Uterus (tissue), 4 donors: Measurements from ENCODE around the gene ECI1. TPM values are rescaled to one million over a fixed set of nuclear protein-coding genes. Genes with fewer than 3 reads are reported as not detected.

ENCODE experiments used
- DNase-seq, 2 donors: peaks; one replicate each; pipeline ENCODE4 v3.0.0-alpha.2; 2019 to 2020
- H3K27ac ChIP-seq, 2 donors: fragments of 200-600 bp; sonication (generic); 1 replicate in 1 of 2; 2 replicates in 1 of 2; pipeline ENCODE4 v1.5.1; 2016 to 2018
- H3K27me3 ChIP-seq, 2 donors: fragments of 200-600 bp; sonication (generic); one replicate each; pipeline ENCODE4 v1.5.1; 2018 to 2019; ENCODE audit warnings: control low read depth in 1 of 2
- H3K36me3 ChIP-seq, 2 donors: fragments of 200-600 bp; sonication (generic); one replicate each; pipeline ENCODE4 v1.5.1; 2019; ENCODE audit warnings: control low read depth in 1 of 2
- H3K4me1 ChIP-seq, 2 donors: fragments of 200-600 bp; sonication (generic); one replicate each; pipeline ENCODE4 v1.5.1; 2018 to 2019; ENCODE audit warnings: control low read depth in 1 of 2
- H3K4me3 ChIP-seq, 2 donors: fragments of 200-600 bp; sonication (generic); 1 replicate in 1 of 2; 2 replicates in 1 of 2; pipeline ENCODE4 v1.5.1; 2018 to 2019; ENCODE audit warnings: mild to moderate bottlenecking in 1 of 2
- H3K9me3 ChIP-seq, 2 donors: fragments of 200-600 bp; sonication (generic); one replicate each; pipeline ENCODE4 v1.5.1; 2019; ENCODE audit warnings: control low read depth in 1 of 2
- POLR2A ChIP-seq, 2 donors: fragments of 450-650 bp; IDR thresholded peaks; one replicate each; pipeline ENCODE4 v1.6.1; 2016; ENCODE audit warnings: antibody characterized with exemption in 2 of 2, mild to moderate bottlenecking in 1 of 2, moderate library complexity in 1 of 2
- intact Hi-C: fragments of 100-400 bp; cut with DNase I; formaldehyde crosslinking; loops from one replicate; pipeline ENCODE4 v1.15.1; 2023; ENCODE audit warnings: low total_unique reads
- total RNA-seq, 4 donors: library from RNA; depleted of rRNA in 3 of 4; stranded (reverse); fragments of >200 nt in 3 of 4; gene quantifications; one replicate each; pipeline versions ENCODE4 v1.1.0 to v1.2.4, GENCODE V29; 2014 to 2023
- TF ChIP-seq, protein P1 (sequence below), 4 experiments: fragments of 200-600 bp in 2 of 4; fragments of 450-650 bp in 2 of 4; sonication (generic) in 2 of 4; IDR thresholded peaks; one replicate each; pipeline ENCODE4 v1.5.1; 2016 to 2019; ENCODE audit warnings: antibody characterized with exemption in 4 of 4, mild to moderate bottlenecking in 2 of 4, moderate library complexity in 1 of 4
- donor health status: DM: yes; HTN: yes; CAD: no.

Gene ECI1
- total RNA-seq, 4 donors from 2014 or later = 4.9 to 89.1 (median 40.1) TPM

DNA sequence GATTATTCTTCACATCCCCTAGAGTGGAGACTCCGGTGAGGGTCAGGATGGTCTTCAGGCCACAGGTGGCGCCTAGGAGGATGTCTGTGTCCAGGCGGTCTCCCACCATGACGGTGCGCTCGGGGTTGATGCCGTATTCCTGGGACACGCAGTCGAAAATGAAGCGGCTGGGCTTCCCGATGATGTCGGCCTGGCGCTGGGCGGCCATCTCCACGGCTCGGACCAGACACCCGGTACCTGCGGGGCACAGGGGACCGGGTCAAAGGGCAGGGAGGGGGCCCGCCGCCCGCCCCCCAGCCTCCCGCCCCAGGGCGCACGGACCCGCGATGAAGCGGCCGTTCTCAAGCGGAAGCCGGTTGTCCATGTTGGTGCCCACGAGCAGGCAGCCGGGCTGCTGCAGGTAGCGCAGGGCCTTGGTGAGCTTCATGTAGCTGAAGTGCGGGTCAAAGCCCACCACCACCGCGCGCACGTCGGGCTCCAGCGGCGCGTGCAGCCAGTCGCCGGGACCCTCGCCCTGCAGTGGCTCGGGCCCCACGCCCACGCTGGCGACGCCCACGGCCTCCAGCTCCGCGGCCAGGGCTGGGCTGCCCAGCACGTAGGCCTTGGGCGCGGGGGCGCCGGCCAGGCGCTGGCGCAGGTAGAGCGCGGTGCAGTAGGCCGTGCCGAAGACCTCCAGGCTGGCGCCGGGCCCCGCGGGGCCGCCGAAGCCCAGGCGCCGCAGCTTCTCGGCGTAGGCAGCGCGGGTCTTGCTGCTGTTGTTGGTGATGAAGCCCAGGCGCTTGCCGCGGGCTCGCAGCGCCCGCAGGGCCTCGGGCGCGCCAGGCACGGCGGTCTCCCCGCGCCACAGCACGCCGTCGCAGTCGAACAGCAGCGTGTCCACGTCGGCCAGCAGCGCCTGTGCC is 37.3 kb downstream of the ECI1 start:
- intact Hi-C loops = loop anchor here (10.0 kb wide), 1 partner anchor 59 kb away; the partner anchor contains the start of gene TRAF7
- DNase-seq = no peak
- Histone ChIP-seq H3K27me3 (no peaks in the 10 kb centered on the region), H3K4me1 (peaks cover 0 to 12% of the 10 kb centered on the region in 2 donors), H3K4me3 (peak overlapping the region; percentile 23 to 74), H3K36me3 (no peaks in the 10 kb centered on the region), H3K9me3 (no peaks in the 10 kb centered on the region), H3K27ac (peak overlapping the region; percentile 13 to 71)
- peak in 1 of 2 donors; percentile 30 for TF ChIP-seq POLR2A (IDR thresholded peaks at IDR 0.05)
- TF ChIP-seq, protein P1, sequence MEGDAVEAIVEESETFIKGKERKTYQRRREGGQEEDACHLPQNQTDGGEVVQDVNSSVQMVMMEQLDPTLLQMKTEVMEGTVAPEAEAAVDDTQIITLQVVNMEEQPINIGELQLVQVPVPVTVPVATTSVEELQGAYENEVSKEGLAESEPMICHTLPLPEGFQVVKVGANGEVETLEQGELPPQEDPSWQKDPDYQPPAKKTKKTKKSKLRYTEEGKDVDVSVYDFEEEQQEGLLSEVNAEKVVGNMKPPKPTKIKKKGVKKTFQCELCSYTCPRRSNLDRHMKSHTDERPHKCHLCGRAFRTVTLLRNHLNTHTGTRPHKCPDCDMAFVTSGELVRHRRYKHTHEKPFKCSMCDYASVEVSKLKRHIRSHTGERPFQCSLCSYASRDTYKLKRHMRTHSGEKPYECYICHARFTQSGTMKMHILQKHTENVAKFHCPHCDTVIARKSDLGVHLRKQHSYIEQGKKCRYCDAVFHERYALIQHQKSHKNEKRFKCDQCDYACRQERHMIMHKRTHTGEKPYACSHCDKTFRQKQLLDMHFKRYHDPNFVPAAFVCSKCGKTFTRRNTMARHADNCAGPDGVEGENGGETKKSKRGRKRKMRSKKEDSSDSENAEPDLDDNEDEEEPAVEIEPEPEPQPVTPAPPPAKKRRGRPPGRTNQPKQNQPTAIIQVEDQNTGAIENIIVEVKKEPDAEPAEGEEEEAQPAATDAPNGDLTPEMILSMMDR (IDR thresholded peaks at IDR 0.05) = no peak

DNA sequence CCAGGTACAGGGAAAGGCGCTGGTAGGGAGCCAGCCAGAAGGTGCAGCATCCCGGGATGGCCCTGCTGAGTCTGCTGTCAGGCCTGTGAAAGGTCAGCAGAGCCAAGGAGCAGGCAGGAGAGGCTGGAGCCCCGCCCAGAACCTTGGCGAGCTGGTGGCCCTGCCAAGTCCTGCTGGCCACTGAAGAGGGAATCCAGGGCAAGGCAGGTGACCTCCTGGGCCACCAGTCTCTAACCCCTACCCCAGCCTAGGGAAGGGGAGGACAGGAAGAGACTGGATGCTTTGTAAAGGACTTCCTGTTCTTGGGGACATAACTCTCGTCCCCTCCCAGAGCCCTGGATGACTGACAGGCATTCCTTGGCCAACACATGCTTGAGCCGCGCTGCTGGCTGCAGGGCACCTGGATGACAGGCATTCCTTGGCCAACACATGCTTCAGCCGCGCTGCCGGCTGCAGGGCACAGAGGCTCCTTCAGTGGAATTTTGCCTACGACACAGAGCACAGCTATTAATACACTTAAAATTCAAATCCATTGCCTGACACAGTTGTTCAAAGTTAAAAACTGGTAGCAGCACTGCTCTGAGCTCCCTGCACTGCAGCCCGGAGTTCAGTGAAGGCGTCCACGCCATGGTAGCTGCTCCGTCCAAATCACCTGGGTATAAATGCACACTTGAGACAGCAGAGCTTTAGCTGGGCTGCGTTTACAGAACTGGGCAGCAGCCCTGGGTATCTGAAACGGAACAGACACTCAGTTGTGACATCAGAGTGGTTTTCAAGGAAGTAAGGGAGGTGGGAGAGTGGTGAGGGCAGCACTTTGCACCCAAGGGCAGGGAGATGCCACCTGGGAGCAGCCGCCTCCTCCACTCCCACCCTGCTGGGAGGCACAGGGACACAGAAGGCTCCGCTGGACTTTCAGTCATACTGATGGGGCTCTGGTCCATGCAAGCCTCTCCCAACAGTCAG is 38.7 kb downstream of the ECI1 start:
- no peak overlapping the region for H3K4me3 ChIP-seq
- intact Hi-C loops = loop anchor here (10.0 kb wide), 1 partner anchor 58 kb away; the partner anchor contains the start of gene TRAF7
- no peak overlapping the region for H3K27ac ChIP-seq
- no peaks in the 10 kb centered on the region for H3K36me3 ChIP-seq
- no peaks in the 10 kb centered on the region for H3K9me3 ChIP-seq
- H3K27me3 ChIP-seq = no peaks in the 10 kb centered on the region
- no peak for DNase-seq
- H3K4me1 ChIP-seq = peaks cover 0 to 12% of the 10 kb centered on the region in 2 donors
- no peak for TF ChIP-seq POLR2A (IDR thresholded peaks at IDR 0.05)
- TF ChIP-seq, protein P1 (IDR thresholded peaks at IDR 0.05) = no peak

DNA sequence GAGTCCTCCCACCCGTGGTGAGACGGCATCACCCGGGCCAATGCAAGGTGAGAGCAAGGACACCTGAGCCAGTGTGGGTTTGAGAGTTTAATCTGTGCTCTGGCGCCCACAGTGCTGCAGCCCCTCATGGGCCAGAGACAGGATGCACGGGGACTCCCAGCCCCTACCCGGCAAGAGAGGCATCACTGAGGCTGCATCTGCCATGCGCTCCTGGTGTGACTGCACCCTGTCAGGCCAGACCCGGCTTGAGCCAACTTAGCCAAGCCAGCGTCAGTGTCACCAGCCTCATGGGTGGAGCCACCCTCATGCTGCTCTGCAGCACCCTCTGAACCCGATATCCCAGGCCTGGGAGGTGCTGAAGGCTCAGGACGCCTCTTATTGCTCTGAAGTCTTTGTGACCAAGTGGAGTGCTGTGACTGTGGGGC is 39.5 kb downstream of the ECI1 start:
- no peak for DNase-seq
- Histone ChIP-seq H3K4me1 (peaks cover 0 to 12% of the 10 kb centered on the region in 2 donors), H3K9me3 (no peaks in the 10 kb centered on the region), H3K4me3 (no peak overlapping the region), H3K27me3 (no peaks in the 10 kb centered on the region), H3K27ac (no peak overlapping the region), H3K36me3 (no peaks in the 10 kb centered on the region)
- TF ChIP-seq, protein P1 (IDR thresholded peaks at IDR 0.05) = no peak
- no peak for TF ChIP-seq POLR2A (IDR thresholded peaks at IDR 0.05)
- intact Hi-C loops = loop anchor here (10.0 kb wide), 1 partner anchor 57 kb away; the partner anchor contains the start of gene TRAF7

DNA sequence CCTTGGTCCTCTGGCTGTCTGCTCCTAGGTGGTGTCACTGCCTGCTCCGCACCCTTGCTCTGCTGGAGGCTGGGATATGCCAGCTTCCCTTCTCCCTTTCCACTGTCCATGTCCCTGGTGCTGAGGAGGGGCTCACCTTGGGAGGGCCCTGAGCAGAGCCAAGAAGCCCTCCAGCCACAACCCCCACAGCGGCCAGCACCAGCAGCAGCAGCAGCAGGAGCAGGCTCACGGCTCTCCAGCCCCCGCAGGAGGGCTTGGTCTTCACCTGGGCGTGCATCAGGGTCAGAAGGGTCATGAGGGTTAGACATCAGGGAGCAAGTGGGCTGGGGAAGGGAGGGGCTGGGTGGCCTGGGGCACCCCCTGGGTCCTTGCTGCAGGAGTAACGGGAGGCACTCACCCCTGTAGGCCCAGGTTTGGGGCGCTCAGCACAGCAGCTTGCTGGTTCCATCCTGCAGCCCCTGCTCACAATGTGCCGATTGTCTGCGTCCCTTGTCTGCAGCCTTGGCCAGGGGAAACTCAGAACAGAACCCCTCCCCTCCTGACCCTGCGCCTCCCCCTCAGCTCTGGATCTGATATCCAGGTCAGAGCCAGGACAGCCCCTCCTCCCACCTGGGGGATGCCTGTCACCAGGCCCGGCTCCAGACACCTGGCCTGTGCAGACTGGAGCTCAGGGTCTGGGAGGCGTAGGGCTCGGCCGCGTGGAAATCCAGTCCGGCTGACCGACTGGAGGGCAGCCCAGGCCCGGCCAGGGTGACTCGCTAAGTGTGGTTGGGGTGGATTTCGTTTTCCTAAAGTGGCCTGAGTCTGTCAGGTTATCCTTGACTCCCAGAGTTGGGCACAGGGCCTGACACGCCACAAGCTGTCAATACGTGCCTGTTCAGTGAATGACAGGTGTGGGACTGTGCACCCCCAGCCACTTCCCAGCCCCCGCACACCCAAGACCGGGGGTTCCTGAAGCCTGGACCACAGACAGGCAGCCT is 40.7 kb downstream of the ECI1 start, which contains the start of gene BRICD5:
BRICD5 (minus strand) TSS at position 478 of the 980 bp plus-strand sequence; CDS start at position 448, 30 bp downstream.
- DNase-seq = no peak
- Histone ChIP-seq H3K9me3 (no peaks in the 10 kb centered on the region), H3K27ac (no peak within 1 kb of the TSS), H3K36me3 (no peaks in the 10 kb centered on the region), H3K27me3 (no peaks in the 10 kb centered on the region), H3K4me1 (peaks cover 0 to 15% of the 10 kb centered on the region in 2 donors), H3K4me3 (no peak within 1 kb of the TSS)
- intact Hi-C loops = loop anchor here (10.0 kb wide), 1 partner anchor 56 kb away; the partner anchor contains the start of gene TRAF7
- TF ChIP-seq, protein P1 (IDR thresholded peaks at IDR 0.05) = no peak
- TF ChIP-seq POLR2A (IDR thresholded peaks at IDR 0.05) = no peak
